HTERT RPE-1 (cell line): Measurements from ENCODE around the gene DRAP1.

ENCODE experiments used
- in situ Hi-C: fragments of 300-500 bp; cut with MboI; formaldehyde crosslinking; loops from 4 replicates; pipeline ENCODE4 v1.14.3; 2020; ENCODE audit warnings: low sequenced_read_pairs

Gene DRAP1

GRCh38 chr11:65900899-65901180 lies 18.4 kb upstream of the DRAP1 start:
- in situ Hi-C loops: no loop called here

- in situ Hi-C loops: no loop called here
These were observed 16.2 kb upstream of the DRAP1 start for GRCh38 chr11:65903068-65903481.

GRCh38 chr11:65903715-65904114 lies 15.5 kb upstream of the DRAP1 start:
- in situ Hi-C loops: no loop called here

- in situ Hi-C loops: no loop called here
These were observed 12.6 kb upstream of the DRAP1 start for GRCh38 chr11:65906602-65907001.

GRCh38 chr11:65907878-65908277 lies 11.3 kb upstream of the DRAP1 start:
- in situ Hi-C loops: no loop called here

GRCh38 chr11:65911682-65912568 lies 7.3 kb upstream of the DRAP1 start:
- in situ Hi-C loops: no loop called here

GRCh38 chr11:65912845-65913244 lies 6.4 kb upstream of the DRAP1 start:
- in situ Hi-C loops: no loop called here

GRCh38 chr11:65915101-65915820 lies 4.0 kb upstream of the DRAP1 start:
- in situ Hi-C loops: no loop called here

GRCh38 chr11:65915821-65916251 lies 3.4 kb upstream of the DRAP1 start:
- in situ Hi-C loops: no loop called here

GRCh38 chr11:65916391-65916790 lies 2.8 kb upstream of the DRAP1 start:
- in situ Hi-C loops: no loop called here

GRCh38 chr11:65917077-65917433 lies 2.2 kb upstream of the DRAP1 start:
- in situ Hi-C loops: no loop called here

GRCh38 chr11:65917434-65918210 lies 1.6 kb upstream of the DRAP1 start:
- in situ Hi-C loops: no loop called here

- in situ Hi-C loops: no loop called here
These were observed 750 bp upstream of the DRAP1 start, which contains the start of gene C11orf68 for GRCh38 chr11:65918211-65919140. Gene C11orf68, minus strand, starts transcription at chr11:65919062. Its CDS starts 31 bp downstream, at chr11:65919031.

GRCh38 chr11:65919573-65920371 lies 546 bp downstream of the DRAP1 start:
- in situ Hi-C loops: no loop called here

- in situ Hi-C loops: no loop called here
These were observed 1.2 kb downstream of the DRAP1 start for GRCh38 chr11:65920372-65920802.

GRCh38 chr11:65921033-65921555 lies 1.9 kb downstream of the DRAP1 start:
- in situ Hi-C loops: no loop called here

- in situ Hi-C loops: no loop called here
These were observed 2.6 kb downstream of the DRAP1 start for GRCh38 chr11:65921876-65922275.

- in situ Hi-C loops: no loop called here
These were observed 3.3 kb downstream of the DRAP1 start for GRCh38 chr11:65922565-65922964.

GRCh38 chr11:65925397-65925796 lies 6.2 kb downstream of the DRAP1 start:
- in situ Hi-C loops: no loop called here
